Astrocyte (in vitro differentiated cells and primary cell): ENCODE measurements around the gene LRRC36. TPM values are rescaled to one million over a fixed set of nuclear protein-coding genes. Genes with fewer than 3 reads are reported as not detected.

Experiments
- DNase-seq: peaks from one replicate; pipeline ENCODE4 v3.0.0-alpha.2; 2010; ENCODE audit warnings: low read depth
- FAIRE-seq: peaks from 2 replicates; lab custom pipeline; 2011; peaks lifted over from hg19 to GRCh38; lab: Jason Lieb, UNC
- H2AFZ ChIP-seq: 2 replicates; pipeline ENCODE4 v1.6.0; 2012; ENCODE audit warnings: low read depth, low read length, inconsistent platforms
- H3K27ac ChIP-seq: 2 replicates; pipeline ENCODE4 v1.5.1; 2011; ENCODE audit warnings: low read depth, low read length, inconsistent platforms
- H3K27me3 ChIP-seq: 2 replicates; pipeline ENCODE4 v1.6.0; 2011; ENCODE audit warnings: low read length, inconsistent platforms; ENCODE audit not compliant: insufficient read depth
- H3K36me3 ChIP-seq: 2 replicates; pipeline ENCODE4 v1.5.1; 2011; ENCODE audit warnings: low read length, inconsistent platforms; ENCODE audit not compliant: insufficient read depth
- H3K4me1 ChIP-seq: 2 replicates; pipeline ENCODE4 v1.5.1; 2011; ENCODE audit warnings: low read length, inconsistent platforms; ENCODE audit not compliant: insufficient read depth
- H3K4me2 ChIP-seq: 2 replicates; pipeline ENCODE4 v1.6.0; 2012; ENCODE audit warnings: low read length, inconsistent platforms
- H3K4me3 ChIP-seq: 2 replicates; pipeline ENCODE4 v1.5.1; 2011; ENCODE audit warnings: low read depth, mild to moderate bottlenecking, low read length, inconsistent platforms; ENCODE audit not compliant: insufficient read depth
- H3K79me2 ChIP-seq: 2 replicates; pipeline ENCODE4 v1.6.0; 2012; ENCODE audit warnings: mild to moderate bottlenecking, low read length, inconsistent platforms; ENCODE audit not compliant: insufficient read depth
- H3K9ac ChIP-seq: 2 replicates; pipeline ENCODE4 v1.6.0; 2012; ENCODE audit warnings: mild to moderate bottlenecking, low read length, inconsistent platforms
- H3K9me3 ChIP-seq: 2 replicates; pipeline ENCODE4 v1.5.1; 2012; ENCODE audit warnings: low read depth, mild to moderate bottlenecking, low read length, inconsistent platforms; ENCODE audit not compliant: insufficient read depth
- H4K20me1 ChIP-seq: 2 replicates; pipeline ENCODE4 v1.6.0; 2012; ENCODE audit warnings: low read length, inconsistent platforms; ENCODE audit not compliant: insufficient read depth
- H3K27ac Mint-ChIP-seq: one replicate; pipeline ENCODE4 v1.8.0; 2021; ENCODE audit warnings: mild to moderate bottlenecking, mixed read lengths; ENCODE audit not compliant: unreplicated experiment
- H3K27me3 Mint-ChIP-seq: one replicate; pipeline ENCODE4 v1.8.0; 2021; ENCODE audit warnings: low read depth, mixed read lengths; ENCODE audit not compliant: unreplicated experiment
- H3K36me3 Mint-ChIP-seq: one replicate; pipeline ENCODE4 v1.8.0; 2021; ENCODE audit warnings: low read depth, mixed read lengths; ENCODE audit not compliant: unreplicated experiment
- H3K4me1 Mint-ChIP-seq: one replicate; pipeline ENCODE4 v1.8.0; 2021; ENCODE audit warnings: low read depth, mixed read lengths; ENCODE audit not compliant: unreplicated experiment
- H3K4me3 Mint-ChIP-seq: one replicate; pipeline ENCODE4 v1.8.0; 2021; ENCODE audit warnings: mild to moderate bottlenecking, moderate library complexity, mixed read lengths; ENCODE audit not compliant: unreplicated experiment
- H3K9me3 Mint-ChIP-seq: one replicate; pipeline ENCODE4 v1.8.0; 2021; ENCODE audit warnings: mild to moderate bottlenecking, mixed read lengths; ENCODE audit not compliant: unreplicated experiment
- CTCF ChIP-seq: IDR thresholded peaks from 2 replicates; pipeline ENCODE4 v1.5.1; 2011; ENCODE audit warnings: low read depth, mild to moderate bottlenecking, inconsistent platforms, low read length, moderate library complexity; ENCODE audit not compliant: insufficient read depth
- EZH2 ChIP-seq: IDR thresholded peaks from 2 replicates; pipeline ENCODE4 v1.6.1; 2012; ENCODE audit warnings: mild to moderate bottlenecking, low read length, inconsistent platforms; ENCODE audit not compliant: insufficient read depth
- total RNA-seq: library from RNA; stranded (reverse); gene quantifications from 2 replicates; pipeline ENCODE4 v1.2.1, GENCODE V29; 2021

Gene LRRC36
- total RNA-seq, 1 donor from 2014 or later, result not detected

- peaks cover 6% of the 10 kb centered on the region for H3K36me3 Mint-ChIP-seq
- no peak for FAIRE-seq
Observed at GRCh38 chr16:67283039-67283825, 43.4 kb upstream of the LRRC36 start.

DNA sequence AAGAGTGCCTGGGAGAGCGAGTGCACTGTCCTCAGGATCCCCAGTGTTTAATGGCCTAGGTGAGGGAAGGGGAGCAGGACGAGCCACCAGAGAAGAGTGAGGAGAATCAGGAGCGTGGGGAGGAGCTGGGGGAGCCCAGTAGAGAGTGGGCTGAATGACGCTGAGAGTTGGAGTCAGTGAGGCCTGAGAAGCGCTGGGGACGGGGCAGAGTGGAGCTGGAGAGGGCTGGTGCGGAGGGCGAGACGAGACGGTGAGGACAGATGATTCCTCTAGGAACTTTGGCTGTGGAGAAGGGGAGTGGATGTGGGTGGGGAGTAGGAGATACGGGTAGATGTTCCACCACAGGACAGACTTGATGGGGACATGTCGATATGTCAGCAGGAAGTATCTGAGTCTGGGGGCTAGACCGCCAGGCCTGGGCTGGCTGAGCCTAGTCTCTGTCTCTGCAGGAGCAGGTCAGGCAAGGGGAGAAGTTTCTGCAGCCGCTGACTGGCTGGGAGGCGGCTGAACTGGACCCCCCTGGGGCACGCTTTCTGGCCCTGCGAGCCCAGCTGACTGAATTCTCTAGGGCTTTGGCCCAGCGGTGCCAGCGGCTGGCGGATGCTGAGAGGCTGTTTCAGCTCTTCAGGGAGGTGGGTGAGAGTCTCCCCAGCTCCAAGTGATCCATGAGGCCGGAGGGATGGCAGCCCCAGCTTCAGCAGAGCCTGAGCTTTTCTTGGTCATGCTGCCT lies 42.6 kb upstream of the LRRC36 start:
- no peak overlapping the region for H3K27ac ChIP-seq
- H4K20me1 ChIP-seq, result no peaks in the 10 kb centered on the region
- H3K27me3 ChIP-seq, result no peaks in the 10 kb centered on the region
- no peak for DNase-seq
- Mint-ChIP-seq H3K4me1 (peaks cover 12% of the 10 kb centered on the region), H3K9me3 (peaks cover 3% of the 10 kb centered on the region), H3K4me3 (no peak overlapping the region), H3K27ac (peak overlapping the region; percentile 42), H3K27me3 (peaks cover 31% of the 10 kb centered on the region), H3K36me3 (peaks cover 6% of the 10 kb centered on the region)
- H3K79me2 ChIP-seq, result no peaks in the 10 kb centered on the region
- no peaks in the 10 kb centered on the region for H3K9me3 ChIP-seq
- FAIRE-seq, result no peak
- no peaks in the 10 kb centered on the region for H3K36me3 ChIP-seq
- H3K4me1 ChIP-seq, result peaks cover under 1% of the 10 kb centered on the region
- H3K4me2 ChIP-seq, result no peak overlapping the region
- no peak overlapping the region for H3K4me3 ChIP-seq
- TF ChIP-seq EZH2 (no peak), CTCF (no peak)
- no peak overlapping the region for H3K9ac ChIP-seq
- H2AFZ ChIP-seq, result no peak overlapping the region

More at GRCh38 chr16:67283039-67283825, 43.4 kb upstream of the LRRC36 start:
- no peak overlapping the region for H2AFZ ChIP-seq
- no peaks in the 10 kb centered on the region for H4K20me1 ChIP-seq
- no peak overlapping the region for H3K27ac ChIP-seq
- H3K27me3 ChIP-seq, result no peaks in the 10 kb centered on the region
- no peaks in the 10 kb centered on the region for H3K36me3 ChIP-seq
- Mint-ChIP-seq H3K4me1 (peaks cover 14% of the 10 kb centered on the region), H3K9me3 (peaks cover 3% of the 10 kb centered on the region), H3K4me3 (no peak overlapping the region), H3K27me3 (peaks cover 31% of the 10 kb centered on the region), H3K27ac (peak overlapping the region; percentile 42)
- peak; percentile 33 for DNase-seq
- no peak overlapping the region for H3K4me2 ChIP-seq
- H3K4me1 ChIP-seq, result peaks cover 8% of the 10 kb centered on the region
- H3K9me3 ChIP-seq, result no peaks in the 10 kb centered on the region
- no peak overlapping the region for H3K9ac ChIP-seq
- H3K79me2 ChIP-seq, result peaks cover 2% of the 10 kb centered on the region
- no peak overlapping the region for H3K4me3 ChIP-seq
- TF ChIP-seq EZH2 (no peak), CTCF (no peak)
